HPDE6-E6E7 (cell line): ENCODE measurements around the gene DLG2.
"Not testable (repeated sequence)": the region's sequence is repeated elsewhere in the genome, so short reads cannot be mapped to it uniquely, and the experiment has no call there.

Source experiments
- DNase-seq: peaks from one replicate; pipeline ENCODE4 v3.0.0; 2011; ENCODE audit warnings: missing footprints; ENCODE audit errors: extremely low spot score

DLG2 gene

GRCh38 chr11:83643115-83643514, 1984.0 kb downstream of the DLG2 start:
- DNase-seq: no peak

- no peak for DNase-seq
Measured at GRCh38 chr11:83642500-83642899, 1984.6 kb downstream of the DLG2 start.

- DNase-seq: no peak
Measured at GRCh38 chr11:83641511-83641910, 1985.6 kb downstream of the DLG2 start.

- DNase-seq: no peak
Measured at GRCh38 chr11:83639995-83640758, 1987.0 kb downstream of the DLG2 start.

GRCh38 chr11:83635166-83635565, 1992.0 kb downstream of the DLG2 start:
- no peak for DNase-seq

GRCh38 chr11:83630211-83630610, 1996.9 kb downstream of the DLG2 start:
- no peak for DNase-seq

GRCh38 chr11:83629775-83630174, 1997.4 kb downstream of the DLG2 start:
- no peak for DNase-seq

GRCh38 chr11:83628622-83629355, 1998.4 kb downstream of the DLG2 start:
- DNase-seq: no peak

- DNase-seq: no peak
Measured at GRCh38 chr11:83625336-83625735, 2001.8 kb downstream of the DLG2 start.

- no peak for DNase-seq
Measured at GRCh38 chr11:83617671-83618070, 2009.5 kb downstream of the DLG2 start.

GRCh38 chr11:83613767-83614121, 2013.4 kb downstream of the DLG2 start:
- no peak for DNase-seq

- no peak for DNase-seq
Measured at GRCh38 chr11:83612891-83613766, 2014.0 kb downstream of the DLG2 start.

- DNase-seq: no peak
Measured at GRCh38 chr11:83611600-83611999, 2015.5 kb downstream of the DLG2 start.

GRCh38 chr11:83611031-83611430, 2016.1 kb downstream of the DLG2 start:
- no peak for DNase-seq

GRCh38 chr11:83609191-83609590, 2018.0 kb downstream of the DLG2 start:
- DNase-seq: no peak

GRCh38 chr11:83608571-83608970, 2018.6 kb downstream of the DLG2 start:
- DNase-seq: no peak

- no peak for DNase-seq
Measured at GRCh38 chr11:83601914-83602527, 2025.1 kb downstream of the DLG2 start.

GRCh38 chr11:83601201-83601913, 2025.8 kb downstream of the DLG2 start:
- DNase-seq: no peak

GRCh38 chr11:83600661-83601060, 2026.5 kb downstream of the DLG2 start:
- DNase-seq: no peak

- no peak for DNase-seq
Measured at GRCh38 chr11:83599066-83599465, 2028.1 kb downstream of the DLG2 start.

- not testable (repeated sequence) for DNase-seq
Measured at GRCh38 chr11:83587797-83588196, 2039.3 kb downstream of the DLG2 start.
